Measurements from ENCODE around the gene NDUFA7. TPM values are rescaled to one million over a fixed set of nuclear protein-coding genes. Genes with fewer than 3 reads are reported as not detected.

NDUFA7 gene
- polyA plus RNA-seq, 2 of the 4 experiments (the other 2 are of a cell fraction), result 29.7 to 40.2 TPM

Other genes with a start within 250 kb of the NDUFA7 start
- 0.01 TPM in 1 of 2 replicates, not detected in the other for gene FBN3, start 171.8 kb downstream of the NDUFA7 start, polyA plus RNA-seq (2011; rRNA removed)
- gene FBN3, start 171.8 kb downstream of the NDUFA7 start, polyA plus RNA-seq (2017; fragmentation: RNase III; extraction: RNeasy Plus Mini Kit Qiagen cat#74134 plus additional on column Dnase treatment), result not detected in 3 replicates
- gene CERS4, start 112.0 kb downstream of the NDUFA7 start, polyA plus RNA-seq (2011; rRNA removed), result 5.0 and 5.9 TPM in 2 replicates
- 1.5 to 2.4 TPM (median 2.1 TPM) in 3 replicates for gene CERS4, start 112.0 kb downstream of the NDUFA7 start, polyA plus RNA-seq (2017; fragmentation: RNase III; extraction: RNeasy Plus Mini Kit Qiagen cat#74134 plus additional on column Dnase treatment)
- 27.4 and 28.8 TPM in 2 replicates for gene CD320, start 13.0 kb downstream of the NDUFA7 start, polyA plus RNA-seq (2011; rRNA removed)
- 51.9 to 54.2 TPM (median 54.1 TPM) in 3 replicates for gene CD320, start 13.0 kb downstream of the NDUFA7 start, polyA plus RNA-seq (2017; fragmentation: RNase III; extraction: RNeasy Plus Mini Kit Qiagen cat#74134 plus additional on column Dnase treatment)
- gene RPS28, start 121 bp upstream of the NDUFA7 start, polyA plus RNA-seq (2011; rRNA removed), result 374 and 406 TPM in 2 replicates
- gene RPS28, start 121 bp upstream of the NDUFA7 start, polyA plus RNA-seq (2017; fragmentation: RNase III; extraction: RNeasy Plus Mini Kit Qiagen cat#74134 plus additional on column Dnase treatment), result 399 to 449 TPM (median 404 TPM) in 3 replicates
- 1.0 and 1.2 TPM in 2 replicates for gene KANK3, start 21.9 kb upstream of the NDUFA7 start, polyA plus RNA-seq (2011; rRNA removed)
- gene KANK3, start 21.9 kb upstream of the NDUFA7 start, polyA plus RNA-seq (2017; fragmentation: RNase III; extraction: RNeasy Plus Mini Kit Qiagen cat#74134 plus additional on column Dnase treatment), result 1.5 to 1.6 TPM (median 1.5 TPM) in 3 replicates
- gene ANGPTL4, start 42.8 kb upstream of the NDUFA7 start, polyA plus RNA-seq (2011; rRNA removed), result 30.8 and 32.6 TPM in 2 replicates
- 12.3 to 18.1 TPM (median 15.1 TPM) in 3 replicates for gene ANGPTL4, start 42.8 kb upstream of the NDUFA7 start, polyA plus RNA-seq (2017; fragmentation: RNase III; extraction: RNeasy Plus Mini Kit Qiagen cat#74134 plus additional on column Dnase treatment)
- 22.3 and 25.1 TPM in 2 replicates for gene RAB11B, start 69.0 kb upstream of the NDUFA7 start, polyA plus RNA-seq (2011; rRNA removed)
- gene RAB11B, start 69.0 kb upstream of the NDUFA7 start, polyA plus RNA-seq (2017; fragmentation: RNase III; extraction: RNeasy Plus Mini Kit Qiagen cat#74134 plus additional on column Dnase treatment), result 86.7 to 95.7 TPM (median 93.7 TPM) in 3 replicates
- gene MARCHF2, start 91.9 kb upstream of the NDUFA7 start, polyA plus RNA-seq (2011; rRNA removed), result 12.4 and 12.8 TPM in 2 replicates
- 13.1 to 15.3 TPM (median 13.2 TPM) in 3 replicates for gene MARCHF2, start 91.9 kb upstream of the NDUFA7 start, polyA plus RNA-seq (2017; fragmentation: RNase III; extraction: RNeasy Plus Mini Kit Qiagen cat#74134 plus additional on column Dnase treatment)
- 94.1 and 168 TPM in 2 replicates for gene HNRNPM, start 123.6 kb upstream of the NDUFA7 start, polyA plus RNA-seq (2011; rRNA removed)
- gene HNRNPM, start 123.6 kb upstream of the NDUFA7 start, polyA plus RNA-seq (2017; fragmentation: RNase III; extraction: RNeasy Plus Mini Kit Qiagen cat#74134 plus additional on column Dnase treatment), result 334 to 352 TPM (median 348 TPM) in 3 replicates
- gene PRAM1, start 181.3 kb upstream of the NDUFA7 start, polyA plus RNA-seq (2011; rRNA removed), result 0.07 TPM in 1 of 2 replicates, not detected in the other
- 0.08 to 0.28 TPM (median 0.13 TPM) in 3 replicates for gene PRAM1, start 181.3 kb upstream of the NDUFA7 start, polyA plus RNA-seq (2017; fragmentation: RNase III; extraction: RNeasy Plus Mini Kit Qiagen cat#74134 plus additional on column Dnase treatment)
- gene ZNF414, start 192.8 kb upstream of the NDUFA7 start, polyA plus RNA-seq (2011; rRNA removed), result 2.8 and 3.3 TPM in 2 replicates
- gene ZNF414, start 192.8 kb upstream of the NDUFA7 start, polyA plus RNA-seq (2017; fragmentation: RNase III; extraction: RNeasy Plus Mini Kit Qiagen cat#74134 plus additional on column Dnase treatment), result 20.0 to 22.1 TPM (median 21.5 TPM) in 3 replicates

Data from A549 (cell line).